Naive thymus-derived CD4-positive, alpha-beta T cell (primary cell): ENCODE results near the gene TBX15. TPM values are rescaled to one million over a fixed set of nuclear protein-coding genes. Genes with fewer than 3 reads are reported as not detected.

Experiments
- ATAC-seq: fragments of 150-1000 bp; cut with Tn5 transposase; 2 replicates; pipeline ENCODE4 v1.10.0; 2021; ENCODE audit warnings: mild to moderate bottlenecking, moderate library complexity
- CTCF ChIA-PET: fragments of 350-600 bp; sonication (Branson Sonifier 250); formaldehyde crosslinking; loops from one replicate; lab custom pipeline; 2021; ENCODE audit warnings: antibody characterized with exemption; lab: Charles Lee
- POLR2A ChIA-PET: fragments of 350-600 bp; sonication (Branson Sonifier 250); formaldehyde crosslinking; loops from one replicate; lab custom pipeline; 2021; ENCODE audit warnings: antibody characterized with exemption, inconsistent platforms; lab: Charles Lee
- DNase-seq, 9 donors: peaks; one replicate each; pipeline versions ENCODE4 v3.0.0 to v3.0.0-alpha.2; 2020 to 2022; ENCODE audit warnings: mixed read lengths in 1 of 9
- H3K27ac ChIP-seq: one replicate; pipeline ENCODE4 v1.7.0; 2013; ENCODE audit warnings: mild to moderate bottlenecking, low read depth, low read length, moderate library complexity
- H3K27me3 ChIP-seq, 2 donors: one replicate each; pipeline ENCODE4 v1.7.0; 2013; ENCODE audit warnings: low read length in 2 of 2, mild to moderate bottlenecking in 2 of 2, moderate library complexity in 2 of 2; ENCODE audit not compliant: control insufficient read depth in 2 of 2, insufficient read depth in 2 of 2
- H3K36me3 ChIP-seq, 3 experiments: 1 replicate in 2 of 3; 2 replicates in 1 of 3; pipeline ENCODE4 v1.7.0; 2013; ENCODE audit warnings: low read length in 3 of 3, mild to moderate bottlenecking in 3 of 3, moderate library complexity in 1 of 3; ENCODE audit not compliant: insufficient read depth in 3 of 3, control insufficient read depth in 2 of 3
- H3K4me1 ChIP-seq, 2 donors: one replicate each; pipeline ENCODE4 v1.7.0; 2013; ENCODE audit warnings: low read length in 2 of 2, mild to moderate bottlenecking in 2 of 2, moderate library complexity in 1 of 2; ENCODE audit not compliant: control insufficient read depth in 2 of 2, insufficient read depth in 2 of 2
- H3K4me3 ChIP-seq: 2 replicates; pipeline ENCODE4 v1.7.0; 2013; ENCODE audit warnings: mild to moderate bottlenecking, low read length
- H3K9me3 ChIP-seq, 3 experiments: 1 replicate in 2 of 3; 2 replicates in 1 of 3; pipeline ENCODE4 v1.7.0; 2013; ENCODE audit warnings: low read length in 3 of 3; ENCODE audit not compliant: control insufficient read depth in 2 of 3
- H3K27ac Mint-ChIP-seq, 9 donors: one replicate each; pipeline ENCODE4 v1.8.0; 2020 to 2022; ENCODE audit warnings: mixed read lengths in 9 of 9, mild to moderate bottlenecking in 8 of 9, moderate library complexity in 5 of 9, inconsistent platforms in 2 of 9
- H3K27me3 Mint-ChIP-seq, 5 donors: one replicate each; pipeline ENCODE4 v1.8.0; 2021 to 2022; ENCODE audit warnings: mixed read lengths in 5 of 5, mild to moderate bottlenecking in 1 of 5
- H3K36me3 Mint-ChIP-seq, 5 donors: one replicate each; pipeline ENCODE4 v1.8.0; 2020 to 2022; ENCODE audit warnings: mixed read lengths in 5 of 5, mild to moderate bottlenecking in 3 of 5, inconsistent platforms in 1 of 5
- H3K4me1 Mint-ChIP-seq, 7 donors: one replicate each; pipeline ENCODE4 v1.8.0; 2020 to 2022; ENCODE audit warnings: mixed read lengths in 7 of 7, mild to moderate bottlenecking in 3 of 7, inconsistent platforms in 1 of 7
- H3K4me3 Mint-ChIP-seq, 10 donors: one replicate each; pipeline ENCODE4 v1.8.0; 2020 to 2022; ENCODE audit warnings: mild to moderate bottlenecking in 10 of 10, mixed read lengths in 10 of 10, moderate library complexity in 6 of 10, inconsistent platforms in 2 of 10
- H3K9me3 Mint-ChIP-seq, 11 donors: one replicate each; pipeline ENCODE4 v1.8.0; 2020 to 2022; ENCODE audit warnings: mixed read lengths in 11 of 11, mild to moderate bottlenecking in 4 of 11, inconsistent platforms in 1 of 11, moderate library complexity in 1 of 11
- intact Hi-C, 2 donors: fragments of 100-400 bp; cut with micrococcal nuclease; formaldehyde crosslinking; loops; one replicate each; pipeline ENCODE4 v1.15.1; 2023
- polyA plus RNA-seq, 2 donors: library from polyadenylated mRNA; unstranded; fragments of 300-500 nt; fragmentation: Illumina TruSeq; gene quantifications; one replicate each; pipeline ENCODE4 v1.2.3, GENCODE V29; 2021
- total RNA-seq, 6 experiments: library from RNA in 5 of 6; stranded (reverse) in 5 of 6; gene quantifications; 1 replicate in 5 of 6; 2 replicates in 1 of 6; pipeline ENCODE4 v1.2.3 and lab custom pipeline; 2021 to 2026

The TBX15 gene
- total and polyA plus RNA-seq, 7 experiments from 2014 or later = not detected

- Mint-ChIP-seq H3K27ac (no peak overlapping the region), H3K36me3 (no peaks in the 10 kb centered on the region), H3K27me3 (peaks cover 0 to 22% (median 7%) of the 10 kb centered on the region in 5 donors), H3K4me3 (no peak overlapping the region), H3K9me3 (peaks cover 0 to 18% (median 1%) of the 10 kb centered on the region in 11 donors), H3K4me1 (no peaks in the 10 kb centered on the region)
- DNase-seq (no peak), ATAC-seq (no peak)
- CTCF ChIA-PET = no interaction called here
- Histone ChIP-seq H3K4me3 (no peak overlapping the region), H3K27ac (no peak overlapping the region), H3K9me3 (no peaks in the 10 kb centered on the region), H3K27me3 (no peaks in the 10 kb centered on the region), H3K4me1 (no peaks in the 10 kb centered on the region), H3K36me3 (no peaks in the 10 kb centered on the region)
- POLR2A ChIA-PET = no interaction called here
- intact Hi-C loops = no loop called here
Observed at GRCh38 chr1:118947003-118947765, 41.0 kb downstream of the TBX15 start.

GRCh38 chr1:118945489-118945888 is 42.7 kb downstream of the TBX15 start:
- Histone ChIP-seq H3K27ac (no peak overlapping the region), H3K27me3 (no peaks in the 10 kb centered on the region), H3K36me3 (no peaks in the 10 kb centered on the region), H3K9me3 (no peaks in the 10 kb centered on the region), H3K4me3 (no peak overlapping the region), H3K4me1 (no peaks in the 10 kb centered on the region)
- no peaks in the 10 kb centered on the region for H3K36me3 Mint-ChIP-seq
- no peak overlapping the region for H3K4me3 Mint-ChIP-seq
- no peak overlapping the region for H3K27ac Mint-ChIP-seq
- ATAC-seq (no peak), DNase-seq (no peak)
- intact Hi-C loops = no loop called here
- H3K9me3 Mint-ChIP-seq = peaks cover 0 to 16% (median 2%) of the 10 kb centered on the region in 11 donors
- POLR2A ChIA-PET = no interaction called here
- no peaks in the 10 kb centered on the region for H3K4me1 Mint-ChIP-seq
- peaks cover 0 to 17% (median 7%) of the 10 kb centered on the region in 5 donors for H3K27me3 Mint-ChIP-seq
- CTCF ChIA-PET = no interaction called here

GRCh38 chr1:118944546-118944945 is 43.6 kb downstream of the TBX15 start:
- CTCF ChIA-PET = no interaction called here

GRCh38 chr1:118944133-118944532 is 44.0 kb downstream of the TBX15 start:
- no peaks in the 10 kb centered on the region for H3K4me1 ChIP-seq
- H3K27me3 Mint-ChIP-seq = peaks cover 0 to 17% (median 7%) of the 10 kb centered on the region in 5 donors
- ATAC-seq = no peak
- no peak overlapping the region for H3K27ac Mint-ChIP-seq
- no peaks in the 10 kb centered on the region for H3K27me3 ChIP-seq
- H3K9me3 Mint-ChIP-seq = peaks cover 0 to 16% (median 2%) of the 10 kb centered on the region in 11 donors
- no peaks in the 10 kb centered on the region for H3K9me3 ChIP-seq
- H3K36me3 ChIP-seq = no peaks in the 10 kb centered on the region
- H3K4me1 Mint-ChIP-seq = no peaks in the 10 kb centered on the region
- CTCF ChIA-PET = no interaction called here
- no peak overlapping the region for H3K4me3 ChIP-seq
- no peak overlapping the region for H3K4me3 Mint-ChIP-seq
- POLR2A ChIA-PET = no interaction called here
- H3K27ac ChIP-seq = no peak overlapping the region
- intact Hi-C loops = no loop called here
- H3K36me3 Mint-ChIP-seq = no peaks in the 10 kb centered on the region
- DNase-seq = no peak

More at GRCh38 chr1:118944546-118944945, 43.6 kb downstream of the TBX15 start:
- Mint-ChIP-seq H3K4me1 (no peaks in the 10 kb centered on the region), H3K36me3 (no peaks in the 10 kb centered on the region), H3K9me3 (peaks cover 0 to 16% (median 2%) of the 10 kb centered on the region in 11 donors), H3K27me3 (peaks cover 0 to 17% (median 7%) of the 10 kb centered on the region in 5 donors), H3K4me3 (no peak overlapping the region), H3K27ac (no peak overlapping the region)
- Histone ChIP-seq H3K9me3 (no peaks in the 10 kb centered on the region), H3K4me3 (no peak overlapping the region), H3K36me3 (no peaks in the 10 kb centered on the region), H3K27ac (no peak overlapping the region), H3K4me1 (no peaks in the 10 kb centered on the region), H3K27me3 (no peaks in the 10 kb centered on the region)
- DNase-seq = no peak
- POLR2A ChIA-PET = no interaction called here
- intact Hi-C loops = no loop called here
- no peak for ATAC-seq

- peaks cover 0 to 5% (median 0%) of the 10 kb centered on the region in 5 donors for H3K27me3 Mint-ChIP-seq
- no peak overlapping the region for H3K27ac Mint-ChIP-seq
- ATAC-seq (no peak), DNase-seq (no peak)
- no peaks in the 10 kb centered on the region for H3K4me1 Mint-ChIP-seq
- H3K4me1 ChIP-seq = no peaks in the 10 kb centered on the region
- no peaks in the 10 kb centered on the region for H3K36me3 ChIP-seq
- no peaks in the 10 kb centered on the region for H3K9me3 ChIP-seq
- no peak overlapping the region for H3K27ac ChIP-seq
- no peaks in the 10 kb centered on the region for H3K27me3 ChIP-seq
- intact Hi-C loops = no loop called here
- H3K36me3 Mint-ChIP-seq = no peaks in the 10 kb centered on the region
- no peak overlapping the region for H3K4me3 Mint-ChIP-seq
- no peak overlapping the region for H3K4me3 ChIP-seq
- H3K9me3 Mint-ChIP-seq = peaks cover 0 to 8% (median 2%) of the 10 kb centered on the region in 11 donors
- POLR2A ChIA-PET = no interaction called here
- CTCF ChIA-PET = no interaction called here
Observed at GRCh38 chr1:118940957-118941356, 47.2 kb downstream of the TBX15 start.

- no peak overlapping the region for H3K27ac ChIP-seq
- CTCF ChIA-PET = no interaction called here
- Mint-ChIP-seq H3K27ac (no peak overlapping the region), H3K27me3 (peaks cover 0 to 4% (median 0%) of the 10 kb centered on the region in 5 donors), H3K4me1 (no peaks in the 10 kb centered on the region), H3K9me3 (peaks cover 0 to 8% (median under 1%) of the 10 kb centered on the region in 11 donors), H3K36me3 (no peaks in the 10 kb centered on the region), H3K4me3 (no peak overlapping the region)
- no peak for DNase-seq
- no peaks in the 10 kb centered on the region for H3K4me1 ChIP-seq
- H3K4me3 ChIP-seq = no peak overlapping the region
- POLR2A ChIA-PET = no interaction called here
- ATAC-seq = no peak
- intact Hi-C loops = no loop called here
- H3K36me3 ChIP-seq = no peaks in the 10 kb centered on the region
- H3K9me3 ChIP-seq = no peaks in the 10 kb centered on the region
- H3K27me3 ChIP-seq = no peaks in the 10 kb centered on the region
Observed at GRCh38 chr1:118937413-118938072, 50.6 kb downstream of the TBX15 start.
